SHP77 treated with DMSO at 0.1 percent for 48 hours (cell line): Measurements from ENCODE around the gene MYH11.
"Not testable (repeated sequence)": the region's sequence is repeated elsewhere in the genome, so short reads cannot be mapped to it uniquely, and the experiment has no call there.

Experiments
- DNase-seq: peaks from one replicate; lab custom pipeline; 2025; lab: John Stamatoyannopoulos, UW

Gene MYH11

GRCh38 chr16:15749985-15750384 lies 106.8 kb downstream of the MYH11 start:
- no peak for DNase-seq

GRCh38 chr16:15749371-15749770 lies 107.5 kb downstream of the MYH11 start:
- DNase-seq = no peak

- DNase-seq = no peak
Measured at GRCh38 chr16:15748654-15749053, 108.2 kb downstream of the MYH11 start.

GRCh38 chr16:15747937-15748336 lies 108.9 kb downstream of the MYH11 start:
- DNase-seq = no peak

- DNase-seq = no peak
Measured at GRCh38 chr16:15746332-15746731, 110.5 kb downstream of the MYH11 start.

GRCh38 chr16:15743657-15744056 lies 113.2 kb downstream of the MYH11 start:
- no peak for DNase-seq

GRCh38 chr16:15742716-15743115 lies 114.1 kb downstream of the MYH11 start:
- no peak for DNase-seq

- DNase-seq = no peak
Measured at GRCh38 chr16:15741207-15741871, 115.5 kb downstream of the MYH11 start.

- DNase-seq = no peak
Measured at GRCh38 chr16:15739950-15740349, 116.9 kb downstream of the MYH11 start.

GRCh38 chr16:15739464-15739863 lies 117.4 kb downstream of the MYH11 start:
- no peak for DNase-seq

- no peak for DNase-seq
Measured at GRCh38 chr16:15737140-15737644, 119.6 kb downstream of the MYH11 start.

GRCh38 chr16:15736529-15736928 lies 120.3 kb downstream of the MYH11 start:
- DNase-seq = no peak

GRCh38 chr16:15735610-15736009 lies 121.2 kb downstream of the MYH11 start:
- no peak for DNase-seq

GRCh38 chr16:15732416-15732815 lies 124.4 kb downstream of the MYH11 start:
- no peak for DNase-seq

- DNase-seq = no peak
Measured at GRCh38 chr16:15729152-15729551, 127.7 kb downstream of the MYH11 start.

- DNase-seq = not testable (repeated sequence)
Measured at GRCh38 chr16:15727697-15728096, 129.1 kb downstream of the MYH11 start.

GRCh38 chr16:15726715-15727114 lies 130.1 kb downstream of the MYH11 start:
- no peak for DNase-seq

- DNase-seq = no peak
Measured at GRCh38 chr16:15725641-15726240, 131.1 kb downstream of the MYH11 start.

GRCh38 chr16:15723808-15724207 lies 133.0 kb downstream of the MYH11 start:
- no peak for DNase-seq

GRCh38 chr16:15721018-15721417 lies 135.8 kb downstream of the MYH11 start:
- no peak for DNase-seq

- no peak for DNase-seq
Measured at GRCh38 chr16:15716694-15717447, 140.0 kb downstream of the MYH11 start.

GRCh38 chr16:15715221-15715620 lies 141.6 kb downstream of the MYH11 start:
- no peak for DNase-seq
